Measurements from ENCODE around the gene MCM7. TPM values are rescaled to one million over a fixed set of nuclear protein-coding genes. Genes with fewer than 3 reads are reported as not detected.

The MCM7 gene
- total RNA-seq, 1 experiment from 2014 or later = 109 TPM

DNA sequence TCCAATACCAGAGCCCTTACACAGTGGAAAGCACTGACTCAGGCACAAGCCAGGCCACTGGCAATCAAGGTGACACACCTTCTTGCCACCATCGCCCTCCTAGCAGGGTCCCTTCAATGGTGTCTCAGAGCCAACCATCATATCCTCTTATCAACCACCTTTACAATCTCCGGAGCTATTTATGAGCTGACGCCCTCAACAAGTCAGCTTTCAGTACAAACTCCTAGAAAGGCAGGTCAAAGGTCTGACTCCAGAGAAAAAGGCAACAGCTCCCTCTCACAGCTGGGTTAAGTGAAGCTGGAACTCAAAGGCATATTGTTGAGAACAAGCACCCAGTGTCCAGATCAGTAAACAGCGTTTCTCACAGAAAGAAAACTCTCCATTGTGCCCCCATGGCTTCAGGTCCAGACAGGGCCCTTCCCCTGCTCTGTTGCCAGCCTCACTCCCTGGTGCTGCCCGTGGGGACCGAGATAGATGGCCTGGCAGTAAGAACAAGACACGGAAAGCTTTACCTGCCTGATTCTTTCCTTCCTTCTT lies 22.1 kb downstream of the MCM7 start:
- H3K9me2 ChIP-seq (replicated peaks; ENCODE audit: insufficient read depth, low read length) = no peaks in the 10 kb centered on the region
- no peak for DNase-seq
- no peak overlapping the region for H3K4me3 ChIP-seq (ENCODE audit: low read length)
- H3K9me3 ChIP-seq (ENCODE audit: low read length) = 0 out of 2 replicates have a peak, but pooled peaks cover 4% of the 10 kb centered on the region
- peaks cover 55% of the 10 kb centered on the region for H3K36me3 ChIP-seq (ENCODE audit: insufficient read depth, low read length)
- H3K4me1 ChIP-seq (ENCODE audit: low read length) = peaks cover 18% of the 10 kb centered on the region
- no peak overlapping the region for H3K9ac ChIP-seq (ENCODE audit: low read length)
- H4K20me1 ChIP-seq (ENCODE audit: insufficient read depth, low read depth, low read length) = no peaks in the 10 kb centered on the region
- H3K4me2 ChIP-seq (ENCODE audit: low read depth, low read length, poor library complexity, severe bottlenecking) = no peak overlapping the region
- H2AFZ ChIP-seq (ENCODE audit: low read length) = no peak overlapping the region
- peaks cover 45% of the 10 kb centered on the region for H3K79me2 ChIP-seq (ENCODE audit: low read length)
- H3K27me3 ChIP-seq (ENCODE audit: low read length) = no peaks in the 10 kb centered on the region
- H3K27ac ChIP-seq (ENCODE audit: low read length) = no peak overlapping the region

GRCh38 chr7:100077205-100077604 lies 24.0 kb downstream of the MCM7 start:
- no peaks in the 10 kb centered on the region for H3K27me3 ChIP-seq (ENCODE audit: low read length)
- H3K4me1 ChIP-seq (ENCODE audit: low read length) = peaks cover 11% of the 10 kb centered on the region
- H3K9me2 ChIP-seq (replicated peaks; ENCODE audit: insufficient read depth, low read length) = no peaks in the 10 kb centered on the region
- H3K79me2 ChIP-seq (ENCODE audit: low read length) = peaks cover 49% of the 10 kb centered on the region
- no peak overlapping the region for H3K27ac ChIP-seq (ENCODE audit: low read length)
- no peak for DNase-seq
- no peak overlapping the region for H3K4me3 ChIP-seq (ENCODE audit: low read length)
- no peak overlapping the region for H3K9ac ChIP-seq (ENCODE audit: low read length)
- H2AFZ ChIP-seq (ENCODE audit: low read length) = no peak overlapping the region
- H4K20me1 ChIP-seq (ENCODE audit: insufficient read depth, low read depth, low read length) = no peaks in the 10 kb centered on the region
- peaks cover 73% of the 10 kb centered on the region for H3K36me3 ChIP-seq (ENCODE audit: insufficient read depth, low read length)
- no peak overlapping the region for H3K4me2 ChIP-seq (ENCODE audit: low read depth, low read length, poor library complexity, severe bottlenecking)
- H3K9me3 ChIP-seq (ENCODE audit: low read length) = peaks cover 13% of the 10 kb centered on the region

- Histone ChIP-seq H3K79me2 (ENCODE audit: low read length) (peaks cover 41% of the 10 kb centered on the region), H3K4me1 (ENCODE audit: low read length) (peaks cover 5% of the 10 kb centered on the region), H4K20me1 (ENCODE audit: insufficient read depth, low read depth, low read length) (no peaks in the 10 kb centered on the region), H3K27me3 (ENCODE audit: low read length) (no peaks in the 10 kb centered on the region), H3K9ac (ENCODE audit: low read length) (no peak overlapping the region), H3K9me3 (ENCODE audit: low read length) (peaks cover 31% of the 10 kb centered on the region), H3K27ac (ENCODE audit: low read length) (no peak overlapping the region), H3K9me2 (replicated peaks; ENCODE audit: insufficient read depth, low read length) (no peaks in the 10 kb centered on the region), H3K4me3 (ENCODE audit: low read length) (no peak overlapping the region), H3K4me2 (ENCODE audit: low read depth, low read length, poor library complexity, severe bottlenecking) (no peak overlapping the region), H2AFZ (ENCODE audit: low read length) (no peak overlapping the region), H3K36me3 (ENCODE audit: insufficient read depth, low read length) (peaks cover 91% of the 10 kb centered on the region)
- DNase-seq = no peak
Measured at GRCh38 chr7:100075418-100075817, 25.8 kb downstream of the MCM7 start.

GRCh38 chr7:100074841-100075240 lies 26.4 kb downstream of the MCM7 start:
- no peak overlapping the region for H3K27ac ChIP-seq (ENCODE audit: low read length)
- H3K4me2 ChIP-seq (ENCODE audit: low read depth, low read length, poor library complexity, severe bottlenecking) = no peak overlapping the region
- no peak overlapping the region for H3K9ac ChIP-seq (ENCODE audit: low read length)
- no peaks in the 10 kb centered on the region; the same call in 1 of the 2 replicates for H3K4me1 ChIP-seq (ENCODE audit: low read length)
- H3K9me3 ChIP-seq (ENCODE audit: low read length) = peaks cover 36% of the 10 kb centered on the region
- H3K27me3 ChIP-seq (ENCODE audit: low read length) = no peaks in the 10 kb centered on the region
- H2AFZ ChIP-seq (ENCODE audit: low read length) = no peak overlapping the region
- peaks cover 35% of the 10 kb centered on the region for H3K79me2 ChIP-seq (ENCODE audit: low read length)
- no peak for DNase-seq
- no peaks in the 10 kb centered on the region for H3K9me2 ChIP-seq (replicated peaks; ENCODE audit: insufficient read depth, low read length)
- H3K36me3 ChIP-seq (ENCODE audit: insufficient read depth, low read length) = peaks cover 93% of the 10 kb centered on the region
- H3K4me3 ChIP-seq (ENCODE audit: low read length) = no peak overlapping the region
- H4K20me1 ChIP-seq (ENCODE audit: insufficient read depth, low read depth, low read length) = no peaks in the 10 kb centered on the region

DNA sequence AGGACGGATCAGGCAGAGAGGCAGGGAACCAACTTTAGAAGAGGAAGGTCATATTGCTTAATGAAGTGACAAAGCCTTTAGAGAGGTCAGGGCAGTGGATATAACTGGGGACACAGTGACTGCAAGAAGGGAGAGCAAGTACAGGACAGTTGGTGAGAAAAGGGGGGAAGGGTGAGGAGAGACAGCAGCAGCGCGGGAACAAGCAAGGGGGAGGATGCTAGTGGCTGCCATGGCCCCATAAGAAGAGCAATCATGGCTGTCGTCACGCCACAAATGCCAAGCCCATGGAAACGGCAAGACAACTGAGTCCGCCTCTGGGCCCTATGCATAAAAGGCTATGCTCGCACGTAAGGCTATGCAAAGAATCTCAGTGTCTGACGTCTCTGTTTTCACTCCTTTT lies 28.7 kb downstream of the MCM7 start:
- Histone ChIP-seq H2AFZ (ENCODE audit: low read length) (no peak overlapping the region), H3K4me1 (ENCODE audit: low read length) (no peaks in the 10 kb centered on the region), H3K9me3 (ENCODE audit: low read length) (peaks cover 36% of the 10 kb centered on the region), H3K9ac (ENCODE audit: low read length) (no peak overlapping the region), H4K20me1 (ENCODE audit: insufficient read depth, low read depth, low read length) (no peaks in the 10 kb centered on the region), H3K27ac (ENCODE audit: low read length) (no peak overlapping the region), H3K36me3 (ENCODE audit: insufficient read depth, low read length) (peaks cover 81% of the 10 kb centered on the region), H3K79me2 (ENCODE audit: low read length) (peaks cover 15% of the 10 kb centered on the region), H3K4me2 (ENCODE audit: low read depth, low read length, poor library complexity, severe bottlenecking) (no peak overlapping the region), H3K9me2 (replicated peaks; ENCODE audit: insufficient read depth, low read length) (no peaks in the 10 kb centered on the region), H3K4me3 (ENCODE audit: low read length) (no peak overlapping the region), H3K27me3 (ENCODE audit: low read length) (no peaks in the 10 kb centered on the region)
- DNase-seq = no peak

- no peak overlapping the region for H3K4me2 ChIP-seq (ENCODE audit: low read depth, low read length, poor library complexity, severe bottlenecking)
- H3K9me2 ChIP-seq (replicated peaks; ENCODE audit: insufficient read depth, low read length) = no peaks in the 10 kb centered on the region
- H4K20me1 ChIP-seq (ENCODE audit: insufficient read depth, low read depth, low read length) = no peaks in the 10 kb centered on the region
- no peaks in the 10 kb centered on the region for H3K27me3 ChIP-seq (ENCODE audit: low read length)
- H3K4me3 ChIP-seq (ENCODE audit: low read length) = no peak overlapping the region
- H3K4me1 ChIP-seq (ENCODE audit: low read length) = no peaks in the 10 kb centered on the region
- H2AFZ ChIP-seq (ENCODE audit: low read length) = no peak overlapping the region
- H3K9me3 ChIP-seq (ENCODE audit: low read length) = peaks cover 36% of the 10 kb centered on the region
- no peak overlapping the region for H3K9ac ChIP-seq (ENCODE audit: low read length)
- peaks cover 10% of the 10 kb centered on the region for H3K79me2 ChIP-seq (ENCODE audit: low read length)
- H3K27ac ChIP-seq (ENCODE audit: low read length) = no peak overlapping the region
- no peak for DNase-seq
- peaks cover 71% of the 10 kb centered on the region for H3K36me3 ChIP-seq (ENCODE audit: insufficient read depth, low read length)
Measured at GRCh38 chr7:100071018-100071723, 30.0 kb downstream of the MCM7 start.

- H3K4me3 ChIP-seq (ENCODE audit: low read length) = no peak overlapping the region
- no peak overlapping the region for H3K27ac ChIP-seq (ENCODE audit: low read length)
- H3K4me1 ChIP-seq (ENCODE audit: low read length) = no peaks in the 10 kb centered on the region
- peaks cover 59% of the 10 kb centered on the region for H3K36me3 ChIP-seq (ENCODE audit: insufficient read depth, low read length)
- peaks cover 36% of the 10 kb centered on the region for H3K9me3 ChIP-seq (ENCODE audit: low read length)
- H3K9ac ChIP-seq (ENCODE audit: low read length) = no peak overlapping the region
- no peaks in the 10 kb centered on the region for H3K9me2 ChIP-seq (replicated peaks; ENCODE audit: insufficient read depth, low read length)
- H3K79me2 ChIP-seq (ENCODE audit: low read length) = peaks cover 8% of the 10 kb centered on the region
- H3K27me3 ChIP-seq (ENCODE audit: low read length) = no peaks in the 10 kb centered on the region
- DNase-seq = no peak
- no peaks in the 10 kb centered on the region for H4K20me1 ChIP-seq (ENCODE audit: insufficient read depth, low read depth, low read length)
- no peak overlapping the region for H2AFZ ChIP-seq (ENCODE audit: low read length)
- H3K4me2 ChIP-seq (ENCODE audit: low read depth, low read length, poor library complexity, severe bottlenecking) = no peak overlapping the region
Measured at GRCh38 chr7:100069991-100070390, 31.2 kb downstream of the MCM7 start.

DNA sequence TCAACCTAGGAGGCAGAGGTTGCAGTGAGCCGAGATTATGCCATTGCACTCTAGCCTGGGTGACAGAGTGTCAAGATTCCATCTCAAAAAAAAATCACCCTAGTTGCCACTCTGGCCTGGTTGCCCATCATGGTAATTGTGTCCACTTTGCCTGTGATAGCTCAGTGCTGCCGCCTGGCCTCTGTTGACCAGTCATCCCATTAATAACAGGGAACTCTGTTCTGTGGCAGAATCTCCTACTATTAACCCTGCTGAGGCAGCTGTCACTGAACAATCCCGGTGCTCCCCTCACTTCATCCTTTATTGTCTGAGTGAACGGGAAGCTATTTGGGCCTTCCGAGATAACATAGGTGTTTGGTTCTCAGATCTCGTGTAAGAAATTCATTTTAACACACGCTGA lies 34.2 kb downstream of the MCM7 start:
- no peak for DNase-seq
- H3K9ac ChIP-seq (ENCODE audit: low read length) = no peak overlapping the region
- no peaks in the 10 kb centered on the region for H4K20me1 ChIP-seq (ENCODE audit: insufficient read depth, low read depth, low read length)
- H3K36me3 ChIP-seq (ENCODE audit: insufficient read depth, low read length) = peaks cover 40% of the 10 kb centered on the region
- H3K79me2 ChIP-seq (ENCODE audit: low read length) = peaks cover under 1% of the 10 kb centered on the region; the same call in 1 of the 2 replicates
- no peak overlapping the region for H3K27ac ChIP-seq (ENCODE audit: low read length)
- no peak overlapping the region for H2AFZ ChIP-seq (ENCODE audit: low read length)
- no peak overlapping the region for H3K4me3 ChIP-seq (ENCODE audit: low read length)
- no peak overlapping the region for H3K4me2 ChIP-seq (ENCODE audit: low read depth, low read length, poor library complexity, severe bottlenecking)
- H3K4me1 ChIP-seq (ENCODE audit: low read length) = no peaks in the 10 kb centered on the region
- H3K27me3 ChIP-seq (ENCODE audit: low read length) = no peaks in the 10 kb centered on the region
- H3K9me2 ChIP-seq (replicated peaks; ENCODE audit: insufficient read depth, low read length) = no peaks in the 10 kb centered on the region
- H3K9me3 ChIP-seq (ENCODE audit: low read length) = peaks cover 20% of the 10 kb centered on the region

Measured in Karpas-422 (cell line).